Brain pericyte (primary cell): ENCODE results near the gene MGP.

Experiments used
- DNase-seq: peaks from one replicate; pipeline ENCODE4 v3.0.0-alpha.2; 2012; ENCODE audit warnings: low read depth, low spot score

Gene MGP

GRCh38 chr12:14868916-14869506, 16.6 kb downstream of the MGP start:
- no peak for DNase-seq

GRCh38 chr12:14860490-14860889, 25.2 kb downstream of the MGP start:
- DNase-seq, result no peak

- DNase-seq, result no peak
Measured at GRCh38 chr12:14858513-14858912, 27.1 kb downstream of the MGP start.

DNA sequence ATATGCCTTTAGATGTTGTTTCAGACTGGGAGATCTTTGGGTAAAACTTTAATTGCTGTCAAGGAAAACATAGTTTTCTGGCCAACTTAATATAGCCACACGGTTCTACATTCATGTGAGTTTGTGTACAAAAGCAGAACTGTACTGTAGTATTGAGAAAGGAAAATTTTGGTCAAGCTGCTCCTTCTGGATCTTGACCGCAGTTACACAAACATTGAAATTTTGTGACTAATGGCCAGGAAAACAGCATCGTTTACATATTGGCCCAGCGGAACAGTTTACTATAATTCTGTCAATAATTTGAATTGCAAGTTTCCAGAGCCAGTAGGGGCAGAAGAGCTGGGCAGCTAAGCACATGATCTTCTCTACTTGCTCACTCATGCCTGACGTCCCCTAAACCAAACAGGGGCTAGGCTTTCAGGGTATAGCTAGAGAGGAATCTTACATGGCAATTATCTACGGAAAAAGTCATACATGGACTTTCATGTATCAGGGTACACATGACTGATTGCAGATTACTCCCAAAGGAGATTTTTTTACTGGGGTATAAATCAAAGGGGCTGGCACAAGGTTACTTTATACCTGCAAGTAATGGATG, 31.0 kb downstream of the MGP start:
- DNase-seq, result no peak

GRCh38 chr12:14853961-14854360, 31.7 kb downstream of the MGP start:
- no peak for DNase-seq

GRCh38 chr12:14852880-14853279, 32.8 kb downstream of the MGP start:
- no peak for DNase-seq

DNA sequence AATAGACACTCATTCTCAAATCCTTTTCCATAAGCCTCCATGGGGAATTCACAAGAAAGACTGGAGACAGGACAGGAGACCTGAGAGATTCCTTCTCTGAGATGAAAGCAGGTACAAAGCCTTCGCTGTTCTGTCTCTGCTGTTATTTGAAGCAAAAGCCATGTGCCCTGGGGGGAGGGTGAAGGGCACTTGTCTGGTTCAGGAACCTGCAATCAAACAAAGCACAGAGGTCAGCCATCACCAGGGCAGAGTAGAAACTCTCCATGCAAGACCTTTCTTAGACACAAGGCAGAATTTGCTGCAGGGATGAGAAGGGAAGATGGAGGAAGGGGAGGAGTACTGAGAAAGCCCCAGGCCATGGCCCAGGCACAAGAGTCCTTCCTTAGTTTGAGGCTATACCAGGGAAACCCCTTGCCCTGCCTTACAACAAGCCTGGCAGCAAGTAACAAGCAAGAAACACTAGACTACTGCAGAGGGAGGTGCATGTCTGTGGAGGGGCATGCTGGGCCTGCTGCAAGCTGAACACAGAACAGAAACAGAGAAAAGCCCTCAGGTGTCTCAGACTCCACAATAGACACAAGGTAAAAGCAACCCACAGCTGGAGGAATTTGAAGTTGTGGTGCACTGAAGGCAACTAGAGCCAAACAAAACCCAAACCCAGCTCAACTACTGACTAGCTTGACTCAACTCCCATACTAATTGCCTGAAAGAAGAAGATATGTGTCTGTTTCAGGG, 34.6 kb downstream of the MGP start:
- no peak for DNase-seq

GRCh38 chr12:14849661-14850060, 36.0 kb downstream of the MGP start:
- no peak for DNase-seq

DNA sequence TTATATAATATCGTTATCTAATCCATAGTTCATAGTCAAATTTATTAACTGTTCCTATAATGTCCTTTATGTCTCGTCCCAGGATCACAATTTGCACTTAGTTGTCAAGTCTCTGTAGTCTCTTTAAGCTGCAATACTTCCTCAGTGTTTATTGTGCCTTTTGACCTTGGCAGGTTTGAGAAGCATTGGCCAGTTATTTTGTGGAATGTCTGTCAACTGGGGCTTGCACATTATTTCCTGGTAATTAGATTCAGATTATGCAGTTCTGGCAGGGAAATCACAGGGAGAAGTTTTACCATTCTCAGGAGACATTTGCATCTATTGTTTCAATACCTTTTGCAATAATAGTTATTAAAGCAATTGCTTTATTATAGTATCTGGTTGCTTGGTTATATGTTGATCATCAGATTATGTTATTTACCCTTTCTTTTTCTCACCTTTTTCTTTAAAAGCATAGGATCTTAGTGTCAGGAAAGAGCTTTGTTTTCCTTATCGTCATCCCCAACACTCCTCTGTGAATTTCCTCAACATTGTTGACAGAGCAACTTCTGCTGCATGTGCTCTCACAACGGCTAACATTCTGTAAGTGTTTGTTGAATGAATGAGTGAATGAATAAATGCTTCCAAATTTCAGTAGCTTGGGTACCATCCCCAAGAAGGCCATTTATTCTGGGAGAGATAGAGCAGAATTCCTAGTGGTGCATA, 38.6 kb downstream of the MGP start:
- no peak for DNase-seq

DNA sequence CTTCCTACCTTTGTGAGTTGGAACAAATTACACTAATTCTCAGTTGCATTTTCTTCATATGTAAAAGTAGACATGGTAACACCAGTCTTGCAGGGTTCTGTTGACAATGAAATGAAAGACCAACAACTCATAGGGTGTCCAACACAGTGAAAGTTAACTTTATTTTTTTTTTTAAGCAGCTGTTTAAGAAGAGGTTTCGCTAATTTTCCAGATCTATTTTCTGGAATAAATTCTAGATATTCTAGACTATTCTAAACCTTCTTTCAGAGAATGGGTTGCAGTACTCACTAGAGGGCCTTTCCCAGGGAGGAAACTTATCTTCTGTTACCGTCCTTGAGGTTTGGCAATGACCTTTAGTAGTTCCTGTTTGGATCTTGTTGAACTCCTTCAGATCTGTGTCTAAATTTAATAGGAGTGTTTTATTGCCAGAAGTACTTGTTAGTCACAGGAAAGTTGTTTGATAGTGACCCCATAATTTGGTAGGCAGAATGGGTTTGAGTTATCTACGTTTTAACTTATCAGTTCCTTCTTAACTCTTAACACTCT, 39.5 kb downstream of the MGP start:
- DNase-seq, result no peak

DNA sequence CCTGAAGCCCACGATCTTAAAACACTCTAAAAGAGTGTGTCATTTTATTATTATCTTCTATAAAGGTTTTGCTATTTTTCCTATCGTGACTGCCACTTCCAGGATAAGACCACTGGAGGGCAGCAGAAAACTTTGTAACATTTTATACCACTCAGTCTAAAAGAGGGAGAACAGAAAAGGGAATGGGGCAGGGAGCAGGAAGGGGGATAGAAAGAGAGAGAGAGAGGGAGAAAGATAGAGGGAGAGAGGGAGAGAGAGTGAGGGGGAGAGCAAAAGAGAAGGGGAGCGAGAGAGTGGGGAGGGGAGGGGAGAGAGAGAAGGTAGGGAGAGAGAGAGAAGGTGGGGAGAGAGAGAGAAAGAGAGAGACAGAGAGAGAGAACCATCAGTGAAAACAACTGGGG, 40.3 kb downstream of the MGP start:
- DNase-seq, result no peak

GRCh38 chr12:14844401-14844800, 41.3 kb downstream of the MGP start:
- no peak for DNase-seq

- DNase-seq, result no peak
Measured at GRCh38 chr12:14843425-14843887, 42.2 kb downstream of the MGP start, which contains the start of gene ART4. Gene ART4, minus strand, starts transcription at chr12:14843526. Its CDS starts 413 bp downstream, at chr12:14843113.

DNA sequence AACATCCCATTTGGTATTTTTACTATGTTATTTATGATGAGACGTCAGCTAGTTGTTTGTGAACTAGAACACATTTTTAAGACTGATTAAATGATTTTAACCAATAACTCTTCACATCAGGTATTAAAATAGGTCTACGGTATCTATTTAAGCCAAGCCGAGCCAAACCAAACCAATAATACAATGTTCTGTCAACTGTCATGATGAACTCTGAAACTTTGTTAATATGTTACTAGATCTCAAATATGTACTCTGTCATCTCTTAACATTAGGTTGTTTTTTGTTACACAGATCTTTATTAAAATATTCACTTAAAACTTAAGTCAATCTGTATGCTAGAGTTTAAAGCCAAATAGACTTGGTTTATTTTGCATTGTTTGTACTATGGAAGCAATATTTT, 43.3 kb downstream of the MGP start:
- no peak for DNase-seq

DNA sequence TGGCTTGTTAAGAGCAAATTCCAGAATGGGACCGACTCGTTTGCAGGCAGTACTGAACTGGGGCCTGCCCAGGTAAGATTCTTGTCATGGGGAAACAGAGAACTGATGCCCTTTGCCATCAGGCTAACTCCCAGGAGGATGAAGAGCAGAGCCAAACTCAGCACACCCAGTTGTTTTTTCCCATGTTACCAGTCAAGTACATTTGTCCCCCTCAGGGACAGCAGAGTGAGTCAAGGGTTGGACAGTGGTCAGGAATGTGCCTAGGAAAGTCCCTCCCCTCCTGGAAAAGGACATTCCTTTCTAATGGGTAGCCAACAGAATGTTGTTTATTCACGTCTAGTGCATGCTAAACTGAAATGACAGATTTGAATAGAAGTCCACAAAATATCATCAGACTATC, 43.9 kb downstream of the MGP start:
- no peak for DNase-seq

DNA sequence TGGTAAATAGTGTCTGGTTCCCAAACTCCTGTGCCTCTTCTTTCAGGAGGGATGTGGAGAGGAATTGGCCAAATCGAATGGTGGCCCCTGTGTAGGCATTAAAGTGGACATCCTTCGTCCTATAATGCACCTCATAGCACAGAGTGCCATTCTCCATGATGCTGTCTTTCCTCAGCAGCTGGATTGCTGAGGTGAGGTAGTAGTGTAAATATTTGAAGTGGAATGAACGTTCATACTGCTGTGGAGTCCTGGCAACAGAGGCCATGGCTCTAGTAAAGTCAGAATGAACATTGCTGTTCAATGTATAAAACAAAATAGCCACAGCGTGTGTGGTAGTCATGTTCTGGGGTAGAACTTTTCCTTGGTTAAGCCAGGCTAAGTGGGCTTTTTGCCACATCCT, 45.0 kb downstream of the MGP start:
- no peak for DNase-seq

DNA sequence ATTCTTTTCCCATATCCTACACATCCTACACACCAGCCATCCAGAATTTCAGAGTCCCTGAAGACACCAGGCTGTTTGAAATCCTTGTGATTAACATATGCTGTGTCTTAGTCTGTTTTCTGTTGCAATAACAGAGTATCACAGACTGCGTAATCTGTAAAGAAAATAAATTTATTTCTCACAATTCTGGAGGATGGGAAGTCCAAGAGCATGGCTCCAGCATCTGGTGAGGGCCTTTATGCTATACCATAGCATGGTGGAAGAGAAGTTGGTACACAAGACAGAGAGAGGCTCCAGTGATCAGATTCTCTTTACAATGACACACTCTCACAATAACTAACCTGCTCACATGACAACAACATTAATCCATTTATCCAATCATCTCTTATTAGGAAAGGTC, 46.4 kb downstream of the MGP start:
- DNase-seq, result no peak

DNA sequence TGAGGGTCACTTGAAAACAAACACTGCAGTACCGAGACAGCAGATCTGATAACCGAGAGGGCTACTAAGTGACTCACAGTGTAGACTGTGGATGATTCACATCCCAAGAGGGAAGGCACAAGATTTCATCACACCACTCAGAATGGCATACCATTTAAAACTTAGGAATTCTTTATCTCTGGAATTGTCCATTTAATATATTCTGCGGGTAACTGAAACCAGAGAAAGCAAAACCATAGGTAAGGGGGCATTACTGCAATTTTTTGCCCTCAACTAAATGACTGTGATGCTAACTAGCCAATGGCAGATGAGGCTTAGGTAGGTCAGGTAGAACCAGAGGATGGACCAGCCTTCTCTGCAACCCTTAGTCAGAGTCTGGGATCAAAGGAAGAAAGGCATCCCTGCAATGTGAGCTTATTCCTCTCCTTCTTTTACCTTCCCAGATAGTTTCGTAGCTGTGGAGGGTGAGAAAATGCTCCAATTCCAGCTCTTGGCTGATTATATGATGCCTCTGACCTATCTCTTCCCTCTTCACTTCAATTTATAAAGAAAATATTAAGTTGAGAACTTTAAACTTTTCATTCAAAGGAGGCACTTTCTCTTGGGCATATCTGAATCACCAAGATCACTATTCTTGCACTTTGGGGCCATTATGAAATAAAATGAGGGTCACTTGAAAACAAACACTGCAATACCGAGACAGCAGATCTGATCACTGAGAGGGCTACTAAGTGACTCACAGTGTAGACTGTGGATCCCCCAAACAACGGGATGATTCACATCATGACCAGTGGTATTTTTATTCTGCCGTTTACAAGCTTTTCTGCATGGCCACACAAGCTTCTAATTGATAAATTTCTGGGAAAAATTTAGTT, 49.1 kb downstream of the MGP start:
- DNase-seq, result no peak

- DNase-seq, result no peak
Measured at GRCh38 chr12:14834509-14834908, 51.1 kb downstream of the MGP start.

DNA sequence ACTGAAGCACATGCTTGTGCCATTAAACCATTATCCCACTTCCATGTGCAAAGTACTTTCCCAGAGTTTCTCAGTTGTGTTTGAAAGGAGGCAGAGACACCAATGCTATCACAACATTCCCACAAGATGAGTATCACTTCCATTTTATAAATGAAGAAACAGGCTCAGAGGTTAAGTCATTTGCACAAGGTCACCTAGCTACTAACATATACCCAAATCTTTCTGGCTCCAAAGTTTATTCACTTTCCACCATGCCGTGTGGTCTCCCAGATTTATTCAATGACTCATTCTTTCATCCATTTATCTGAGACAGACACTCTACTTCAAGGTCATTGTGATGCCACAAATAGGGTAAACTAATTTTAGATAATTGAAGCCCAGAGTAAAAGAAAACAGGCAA, 51.7 kb downstream of the MGP start:
- no peak for DNase-seq

DNA sequence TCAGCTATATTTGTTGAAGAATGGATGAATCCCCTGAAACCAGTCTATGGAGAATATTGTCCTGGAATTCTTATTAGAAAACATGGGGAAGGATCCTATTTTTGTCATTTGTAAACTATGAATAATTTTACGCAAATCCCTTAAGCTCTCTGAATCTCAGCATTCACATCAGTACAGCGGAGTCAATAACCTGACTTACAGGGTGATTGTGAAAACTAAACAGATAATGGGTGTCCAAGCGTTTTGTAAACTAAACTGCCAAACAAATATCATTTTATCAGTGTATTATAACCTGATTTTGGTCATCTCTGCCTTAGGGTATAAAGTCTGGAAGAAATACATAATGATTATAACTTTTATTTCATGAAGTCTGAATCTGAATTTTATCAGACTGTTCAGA, 52.3 kb downstream of the MGP start:
- DNase-seq, result no peak
